HG02571 (cell line): ENCODE measurements around the gene KTI12.

Source experiments
- ATAC-seq: cut with Tn5 transposase; IDR thresholded peaks from one replicate; pipeline ENCODE4 v1.9.1; 2021; ENCODE audit warnings: mild to moderate bottlenecking, moderate library complexity; ENCODE audit not compliant: unreplicated experiment

KTI12 gene

DNA sequence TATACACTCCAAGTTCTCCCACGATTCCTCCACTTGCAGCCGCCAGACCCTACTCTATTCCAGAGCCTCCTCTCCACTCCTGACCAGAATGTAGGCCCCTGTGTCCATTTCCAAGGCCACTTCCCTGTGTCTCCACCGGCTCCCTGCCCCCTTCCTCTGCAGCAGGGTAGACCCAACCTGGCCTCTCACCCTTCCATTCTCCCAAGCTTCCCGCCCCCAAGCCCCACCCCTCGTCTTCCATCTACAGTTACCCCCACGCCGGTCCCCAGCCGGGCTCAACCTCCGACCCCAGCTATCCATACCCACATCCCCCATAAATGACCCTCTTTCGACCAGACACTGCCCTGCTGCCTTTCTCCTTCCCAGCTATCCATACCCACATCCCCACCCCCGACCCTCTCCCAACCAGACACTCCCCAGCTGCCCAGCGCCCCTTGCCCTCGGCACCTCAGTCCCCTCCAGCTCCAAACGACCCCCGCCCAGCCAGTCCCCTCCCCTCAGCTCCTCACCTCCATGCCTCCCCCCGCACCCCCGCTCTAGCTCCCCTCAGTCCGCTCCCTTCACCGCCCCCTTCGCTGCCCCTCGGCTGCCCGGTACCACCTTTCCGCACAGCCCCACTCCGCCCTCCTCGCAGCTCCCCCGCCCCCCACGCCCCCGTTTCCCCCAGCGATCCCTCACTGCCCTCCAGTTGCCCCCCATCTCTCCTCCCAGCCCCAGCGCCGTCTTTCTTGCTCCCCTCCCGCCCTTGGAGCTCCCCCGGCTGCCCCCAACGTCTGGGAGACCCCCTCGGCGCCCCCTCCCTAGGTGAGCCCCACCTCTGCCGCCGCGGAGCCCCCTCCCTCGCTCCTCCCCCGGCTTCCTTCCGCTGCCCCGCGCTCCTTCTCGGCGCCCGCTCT is 43.8 kb downstream of the KTI12 start:
- no peak for ATAC-seq

DNA sequence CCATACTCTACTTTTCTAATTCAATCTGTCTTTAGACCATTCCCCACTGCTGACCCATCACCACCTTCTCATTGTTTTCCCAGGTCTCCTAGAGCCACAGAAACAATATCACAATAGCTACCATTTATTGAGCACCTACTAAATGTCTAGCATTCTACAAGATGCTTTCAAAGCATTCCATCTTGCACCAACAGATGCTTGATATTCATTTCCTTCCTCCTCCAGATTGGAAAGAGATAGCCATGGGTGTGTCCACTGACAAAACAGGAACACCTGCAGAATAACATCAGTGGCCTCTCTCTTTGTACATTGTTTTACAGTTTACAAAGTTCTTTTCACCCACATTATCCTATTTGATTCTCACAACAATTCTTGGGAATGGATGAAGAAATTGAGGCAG is 45.4 kb downstream of the KTI12 start:
- no peak for ATAC-seq

DNA sequence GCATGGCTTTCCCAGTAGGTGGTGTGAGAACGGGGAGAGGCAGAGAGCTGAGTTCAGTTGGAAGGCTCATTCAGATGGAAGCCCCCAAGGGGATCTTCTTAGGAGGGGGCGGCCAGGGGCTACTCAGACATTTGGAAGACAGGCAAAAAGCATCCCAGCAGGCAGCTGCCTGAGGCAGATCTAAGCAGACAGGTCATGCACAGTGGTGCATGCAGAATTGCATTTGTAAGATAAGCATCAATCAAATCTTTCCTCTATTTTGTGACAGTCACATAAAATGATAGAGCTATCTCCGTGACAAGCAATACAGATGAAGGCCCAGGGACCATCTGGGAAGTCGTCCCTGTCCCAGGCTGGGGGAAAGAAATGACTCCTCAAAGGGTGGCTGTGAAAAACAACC is 46.9 kb downstream of the KTI12 start:
- ATAC-seq, result no peak

DNA sequence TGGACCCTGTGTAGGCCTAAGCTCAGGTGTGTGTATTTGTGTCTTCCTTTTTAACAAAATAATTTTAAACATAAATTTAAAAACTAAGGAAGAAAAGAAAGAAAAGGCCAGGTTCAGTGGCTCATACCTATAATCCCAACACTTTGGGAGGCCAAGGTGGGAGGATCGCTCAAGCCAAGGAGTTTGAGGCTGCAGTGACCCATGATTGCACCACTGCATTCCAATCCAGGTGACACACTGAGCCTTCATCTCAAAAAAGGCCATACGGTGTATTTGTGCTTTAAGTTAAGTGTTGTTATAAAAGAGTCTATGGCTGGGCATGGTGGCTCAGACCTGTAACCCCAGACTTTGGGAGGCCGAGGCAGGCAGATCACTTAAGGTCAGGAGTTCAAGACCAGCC is 51.4 kb downstream of the KTI12 start:
- no peak for ATAC-seq
